WTC11 (cell line): ENCODE measurements around the gene ECHDC3. TPM values are rescaled to one million over a fixed set of nuclear protein-coding genes. Genes with fewer than 3 reads are reported as not detected.

ENCODE experiments used
- ATAC-seq: fragments of 200-7000 bp; cut with Tn5 transposase; 2 replicates; pipeline ENCODE4 v1.10.0; 2021; ENCODE audit warnings: mild to moderate bottlenecking, moderate library complexity
- CTCF ChIA-PET: fragments of 300-600 bp; sonication (Branson Sonifier 250); formaldehyde crosslinking; loops from one replicate; lab custom pipeline; 2021; ENCODE audit warnings: antibody characterized with exemption; lab: Charles Lee
- POLR2A ChIA-PET: fragments of 350-600 bp; sonication (Branson Sonifier 250); formaldehyde crosslinking; loops from one replicate; lab custom pipeline; 2021; ENCODE audit warnings: antibody characterized with exemption; lab: Charles Lee
- DNase-seq: peaks from one replicate; pipeline ENCODE4 v3.0.0; 2021; ENCODE audit warnings: low spot score
- H3K27ac Mint-ChIP-seq: 2 replicates; pipeline ENCODE4 v1.8.0; 2021; ENCODE audit warnings: mixed read lengths
- H3K27me3 Mint-ChIP-seq: 2 replicates; pipeline ENCODE4 v1.8.0; 2021; ENCODE audit warnings: low read depth, mild to moderate bottlenecking, moderate library complexity, mixed read lengths
- H3K36me3 Mint-ChIP-seq: 2 replicates; pipeline ENCODE4 v1.8.0; 2021; ENCODE audit warnings: mixed read lengths
- H3K4me1 Mint-ChIP-seq: 2 replicates; pipeline ENCODE4 v1.8.0; 2022; ENCODE audit warnings: mixed read lengths
- H3K4me3 Mint-ChIP-seq: 2 replicates; pipeline ENCODE4 v1.8.0; 2021; ENCODE audit warnings: mild to moderate bottlenecking, moderate library complexity, mixed read lengths
- H3K9me3 Mint-ChIP-seq: 2 replicates; pipeline ENCODE4 v1.8.0; 2021; ENCODE audit warnings: mixed read lengths
- ATF3 ChIP-seq: sonication (generic); formaldehyde crosslinking; conservative IDR thresholded peaks from 2 replicates; pipeline ENCODE4 v1.8.1; 2022; ENCODE audit warnings: mild to moderate bottlenecking, missing genetic modification reagents
- CTCF ChIP-seq: fragments of 200-600 bp; IDR thresholded peaks from 2 replicates; pipeline ENCODE4 v1.8.0; 2022; ENCODE audit warnings: antibody characterized with exemption
- E2F4 ChIP-seq: sonication (generic); formaldehyde crosslinking; IDR thresholded peaks from 2 replicates; pipeline ENCODE4 v1.8.1; 2022; ENCODE audit warnings: low read depth, mild to moderate bottlenecking, moderate library complexity, missing genetic modification reagents, borderline replicate concordance
- EMX1 ChIP-seq: fragments of 250-450 bp; sonication (Bioruptor Pico); IDR thresholded peaks from 2 replicates; pipeline ENCODE4 v1.8.0; 2021; ENCODE audit warnings: mild to moderate bottlenecking
- FOXP4 ChIP-seq: sonication (generic); formaldehyde crosslinking; IDR thresholded peaks from 2 replicates; pipeline ENCODE4 v1.8.0; 2022; ENCODE audit warnings: mild to moderate bottlenecking, missing genetic modification reagents
- HMGA2 ChIP-seq: fragments of 250-450 bp; sonication (Bioruptor Pico); IDR thresholded peaks from 2 replicates; pipeline ENCODE4 v1.4.0; 2021; ENCODE audit warnings: mild to moderate bottlenecking, moderate library complexity
- IRF1 ChIP-seq: sonication (generic); formaldehyde crosslinking; IDR thresholded peaks from 2 replicates; pipeline ENCODE4 v1.8.0; 2023; ENCODE audit warnings: missing genetic modification reagents
- JAZF1 ChIP-seq: fragments of 250-450 bp; sonication (Bioruptor Pico); IDR thresholded peaks from 2 replicates; pipeline ENCODE4 v1.9.0; 2021; ENCODE audit warnings: moderate library complexity, mild to moderate bottlenecking, inconsistent platforms
- MAX ChIP-seq: sonication (generic); formaldehyde crosslinking; IDR thresholded peaks from 2 replicates; pipeline ENCODE4 v1.8.0; 2022; ENCODE audit warnings: mild to moderate bottlenecking, missing genetic modification reagents
- MXD4 ChIP-seq: fragments of 250-450 bp; sonication (Bioruptor Pico); IDR thresholded peaks from 2 replicates; pipeline ENCODE4 v1.8.0; 2021; ENCODE audit warnings: mild to moderate bottlenecking, moderate library complexity, borderline replicate concordance
- NR1H2 ChIP-seq: sonication (generic); formaldehyde crosslinking; IDR thresholded peaks from 2 replicates; pipeline ENCODE4 v1.9.0; 2021; ENCODE audit warnings: mild to moderate bottlenecking, moderate library complexity, missing genetic modification reagents
- PRRX2 ChIP-seq: fragments of 250-450 bp; sonication (Bioruptor Pico); IDR thresholded peaks from 2 replicates; pipeline ENCODE4 v1.8.0; 2021; ENCODE audit warnings: mild to moderate bottlenecking
- TCF7 ChIP-seq: sonication (generic); formaldehyde crosslinking; IDR thresholded peaks from 2 replicates; pipeline ENCODE4 v1.8.0; 2022; ENCODE audit warnings: mild to moderate bottlenecking, low read depth, missing genetic modification reagents, moderate library complexity
- TEAD1 ChIP-seq: sonication (generic); formaldehyde crosslinking; IDR thresholded peaks from 2 replicates; pipeline ENCODE4 v1.8.0; 2022; ENCODE audit warnings: mild to moderate bottlenecking, missing genetic modification reagents
- USF2 ChIP-seq: sonication (generic); formaldehyde crosslinking; IDR thresholded peaks from 2 replicates; pipeline ENCODE4 v1.8.1; 2023; ENCODE audit warnings: mild to moderate bottlenecking, missing genetic modification reagents, moderate library complexity
- ZNF281 ChIP-seq: sonication (generic); formaldehyde crosslinking; IDR thresholded peaks from 2 replicates; pipeline ENCODE4 v1.8.0; 2023; ENCODE audit warnings: mild to moderate bottlenecking, missing genetic modification reagents
- ZNF512 ChIP-seq: sonication (generic); formaldehyde crosslinking; IDR thresholded peaks from 2 replicates; pipeline ENCODE4 v1.8.1; 2022; ENCODE audit warnings: missing genetic modification reagents, borderline replicate concordance
- total RNA-seq: library from RNA; stranded (reverse); gene quantifications from 3 replicates; pipeline ENCODE4 v1.2.3, GENCODE V29; 2021

Gene ECHDC3
- total RNA-seq, 1 experiment from 2014 or later, result 17.1 TPM

- TF ChIP-seq USF2 (no peak), IRF1 (CRISPR knock-in tag) (no peak), MXD4 (CRISPR knock-in tag) (no peak), MAX (CRISPR knock-in tag) (no peak)
Observed at GRCh38 chr10:11799736-11800080, 57.5 kb downstream of the ECHDC3 start (continued).

- TF ChIP-seq EMX1, result no peak
- POLR2A ChIA-PET, result interaction anchor here (1.1 kb wide), 1 partner anchor 10 kb away, joined by 3 read pairs; no protein-coding TSS in a partner anchor
- no peak for ATAC-seq
- no peaks in the 10 kb centered on the region for H3K27me3 Mint-ChIP-seq
- H3K4me3 Mint-ChIP-seq, result no peak overlapping the region
- no peak overlapping the region for H3K27ac Mint-ChIP-seq
- peaks cover 6% of the 10 kb centered on the region; the same call in 1 of the 2 replicates for H3K9me3 Mint-ChIP-seq
- no peaks in the 10 kb centered on the region for H3K36me3 Mint-ChIP-seq
- no peak for DNase-seq
- CTCF ChIA-PET, result no interaction called here
- peaks cover 7% of the 10 kb centered on the region for H3K4me1 Mint-ChIP-seq
Observed at GRCh38 chr10:11804336-11804735, 62.2 kb downstream of the ECHDC3 start.

GRCh38 chr10:11805792-11806191 is 63.6 kb downstream of the ECHDC3 start:
- peaks cover 6% of the 10 kb centered on the region; the same call in 1 of the 2 replicates for H3K9me3 Mint-ChIP-seq
- H3K27ac Mint-ChIP-seq, result no peak overlapping the region
- ATAC-seq (no peak), DNase-seq (no peak)
- no peak overlapping the region for H3K4me3 Mint-ChIP-seq
- POLR2A ChIA-PET, result no interaction called here
- no peak for TF ChIP-seq PRRX2 (CRISPR knock-in tag)
- H3K36me3 Mint-ChIP-seq, result no peaks in the 10 kb centered on the region
- no peaks in the 10 kb centered on the region for H3K27me3 Mint-ChIP-seq
- CTCF ChIA-PET, result interaction anchor here (1.3 kb wide), 1 partner anchor 14 kb away, joined by 7 read pairs; no protein-coding TSS in a partner anchor
- H3K4me1 Mint-ChIP-seq, result peaks cover 6% of the 10 kb centered on the region

- CTCF ChIA-PET, result interaction anchor here (0.6 kb wide), 1 partner anchor 10 kb away, joined by 3 read pairs; no protein-coding TSS in a partner anchor
- H3K4me3 Mint-ChIP-seq, result no peak overlapping the region
- H3K4me1 Mint-ChIP-seq, result peaks cover 8% of the 10 kb centered on the region
- H3K27ac Mint-ChIP-seq, result no peak overlapping the region
- H3K36me3 Mint-ChIP-seq, result no peaks in the 10 kb centered on the region
- ATAC-seq (no peak), DNase-seq (no peak)
- H3K27me3 Mint-ChIP-seq, result no peaks in the 10 kb centered on the region
- H3K9me3 Mint-ChIP-seq, result peaks cover 6% of the 10 kb centered on the region; the same call in 1 of the 2 replicates
- POLR2A ChIA-PET, result no interaction called here
- no peak for TF ChIP-seq CTCF
- no peak for TF ChIP-seq ZNF281 (CRISPR knock-in tag)
- no peak for TF ChIP-seq ZNF512
- no peak for TF ChIP-seq ATF3
- TF ChIP-seq TEAD1 (CRISPR knock-in tag), result no peak
- no peak for TF ChIP-seq NR1H2 (CRISPR knock-in tag)
- no peak for TF ChIP-seq FOXP4 (CRISPR knock-in tag)
- no peak for TF ChIP-seq USF2
- TF ChIP-seq HMGA2 (CRISPR knock-in tag), result no peak
- no peak for TF ChIP-seq TCF7 (CRISPR knock-in tag)
- TF ChIP-seq E2F4 (CRISPR knock-in tag), result no peak
- no peak for TF ChIP-seq JAZF1
Observed at GRCh38 chr10:11806706-11807105, 64.5 kb downstream of the ECHDC3 start.
